HG02884 (cell line): Measurements from ENCODE around the gene DAB2.

Experiments used
- ATAC-seq: cut with Tn5 transposase; IDR thresholded peaks from one replicate; pipeline ENCODE4 v1.9.1; 2021; ENCODE audit warnings: mild to moderate bottlenecking, moderate library complexity; ENCODE audit not compliant: unreplicated experiment

The DAB2 gene

GRCh38 chr5:39424736-39425637 is at the start of gene DAB2:
DAB2 (minus strand) TSS chr5:39424980; CDS start chr5:39394320, 30,660 bp downstream.
- ATAC-seq: no peak

- ATAC-seq: no peak
Measured at GRCh38 chr5:39473156-39473775, 48.5 kb upstream of the DAB2 start.

DNA sequence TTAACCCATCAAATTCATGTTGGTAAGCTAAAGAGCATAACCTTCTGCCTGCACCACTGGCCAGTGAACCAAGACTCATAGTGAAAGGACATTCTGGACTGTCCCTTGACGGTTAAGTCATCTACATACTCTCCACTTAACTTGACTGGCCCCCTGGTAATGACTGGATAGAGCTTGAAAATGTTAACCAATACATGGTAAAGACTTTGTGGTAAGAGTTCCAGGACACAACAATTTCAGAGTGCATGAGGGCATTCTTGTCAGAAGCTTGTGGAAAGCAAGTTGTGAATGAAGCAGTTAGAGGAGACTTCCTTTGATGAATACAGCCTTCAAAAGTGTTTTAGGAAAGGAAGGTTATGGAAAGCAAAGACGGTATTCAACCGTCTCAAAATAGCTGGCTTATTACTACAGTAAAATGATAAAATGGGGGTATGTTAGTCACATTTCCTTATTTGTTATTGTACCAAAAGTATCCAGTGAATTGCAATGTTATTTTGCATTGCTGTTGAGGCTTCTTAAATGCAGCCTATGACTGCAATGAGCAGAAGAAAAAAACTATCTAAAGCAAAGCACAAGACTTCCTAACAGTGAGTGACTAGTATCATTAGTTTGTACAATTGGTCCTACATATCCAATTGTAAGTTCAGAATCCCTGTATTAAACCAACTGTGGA is 47.2 kb upstream of the DAB2 start:
- ATAC-seq: no peak

DNA sequence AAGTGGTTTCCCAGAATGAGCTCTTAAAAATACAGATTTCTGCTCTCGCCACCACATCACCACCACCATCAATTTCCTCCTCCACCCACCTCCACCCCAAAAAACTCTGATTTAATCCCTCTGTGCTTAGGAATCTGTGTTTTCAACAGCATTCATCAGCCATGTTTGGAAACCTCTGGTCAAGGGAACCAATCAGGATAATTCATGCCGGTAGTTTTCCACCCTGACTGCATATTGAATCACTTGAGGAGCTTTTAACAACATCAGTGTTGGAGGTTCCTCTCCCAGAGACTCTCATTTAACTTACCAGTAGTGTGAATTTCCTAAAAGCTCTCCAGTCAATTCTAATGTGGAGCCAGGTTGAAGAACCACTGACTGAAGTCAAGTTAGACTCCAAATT is 46.0 kb upstream of the DAB2 start:
- ATAC-seq: no peak

DNA sequence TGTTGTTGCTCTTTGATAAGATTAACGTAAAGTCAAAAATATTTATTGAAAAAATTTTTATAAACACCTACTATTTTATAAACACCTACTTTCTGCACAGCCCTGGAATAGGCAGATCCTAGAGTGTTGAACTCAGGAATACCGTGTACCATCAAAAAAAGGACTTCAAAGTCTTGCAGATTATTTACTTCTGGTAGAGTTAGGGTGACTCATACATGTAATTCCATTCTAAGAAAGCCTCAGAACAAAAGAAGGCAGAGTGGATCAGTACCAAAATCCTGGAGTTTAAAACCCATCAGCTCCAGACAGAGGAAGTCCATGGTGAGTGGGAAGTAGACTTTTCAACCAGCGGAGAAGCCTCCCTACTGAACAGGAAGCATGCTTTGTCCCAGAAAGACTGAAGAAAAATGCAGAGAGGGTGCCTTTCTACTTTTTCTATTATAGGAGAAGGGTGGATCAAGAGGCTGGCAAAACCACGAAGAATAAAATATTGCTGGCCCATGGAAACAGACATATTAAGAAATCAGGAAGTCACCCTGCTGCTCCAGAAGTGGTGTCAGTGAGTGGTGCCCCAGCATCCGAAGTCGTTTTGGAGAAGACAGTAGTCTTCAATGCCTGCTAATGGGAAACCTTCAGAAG is 45.1 kb upstream of the DAB2 start:
- no peak for ATAC-seq

DNA sequence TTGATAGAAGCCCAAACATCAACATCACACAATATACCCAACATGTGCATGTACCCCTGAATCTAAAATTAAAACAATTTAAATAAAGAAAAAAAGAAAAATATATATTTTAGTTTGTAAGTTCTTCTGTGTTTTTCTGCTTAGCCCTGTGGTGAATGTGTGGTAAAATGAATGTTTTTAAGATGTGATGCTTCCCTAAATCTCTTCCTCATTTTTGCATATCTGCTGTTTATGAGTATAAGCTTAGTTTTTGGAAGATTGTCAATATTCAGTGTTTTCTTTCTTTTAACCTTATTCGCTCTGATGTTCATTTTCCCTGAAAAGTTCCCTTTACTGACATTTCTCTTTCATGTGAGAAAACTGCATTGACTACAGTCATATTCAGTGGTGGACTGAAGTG is 44.4 kb upstream of the DAB2 start:
- no peak for ATAC-seq

GRCh38 chr5:39466846-39467245 is 42.1 kb upstream of the DAB2 start:
- ATAC-seq: no peak

DNA sequence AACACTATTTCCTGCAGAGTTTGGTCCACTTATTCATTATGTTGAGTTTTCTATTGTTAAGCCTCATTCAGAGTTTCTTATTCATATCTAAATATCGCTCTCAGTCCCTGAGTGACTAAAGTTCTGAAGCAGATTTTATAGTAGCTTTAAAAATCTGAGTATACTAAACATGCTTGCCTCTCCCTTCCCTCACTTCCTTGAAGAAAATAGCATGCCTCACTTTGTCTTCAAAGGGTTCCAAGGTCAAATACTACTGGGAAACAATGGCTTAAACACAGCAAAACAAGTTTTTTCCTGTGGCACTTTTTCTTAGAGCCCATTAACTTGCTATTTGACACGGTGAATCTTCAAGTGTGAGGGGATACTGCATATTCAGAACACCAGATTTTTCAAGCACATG is 41.1 kb upstream of the DAB2 start:
- ATAC-seq: no peak

GRCh38 chr5:39465097-39465496 is 40.3 kb upstream of the DAB2 start:
- no peak for ATAC-seq

- ATAC-seq: no peak
Measured at GRCh38 chr5:39464088-39464487, 39.3 kb upstream of the DAB2 start.

GRCh38 chr5:39462211-39462610 is 37.4 kb upstream of the DAB2 start:
- ATAC-seq: no peak

DNA sequence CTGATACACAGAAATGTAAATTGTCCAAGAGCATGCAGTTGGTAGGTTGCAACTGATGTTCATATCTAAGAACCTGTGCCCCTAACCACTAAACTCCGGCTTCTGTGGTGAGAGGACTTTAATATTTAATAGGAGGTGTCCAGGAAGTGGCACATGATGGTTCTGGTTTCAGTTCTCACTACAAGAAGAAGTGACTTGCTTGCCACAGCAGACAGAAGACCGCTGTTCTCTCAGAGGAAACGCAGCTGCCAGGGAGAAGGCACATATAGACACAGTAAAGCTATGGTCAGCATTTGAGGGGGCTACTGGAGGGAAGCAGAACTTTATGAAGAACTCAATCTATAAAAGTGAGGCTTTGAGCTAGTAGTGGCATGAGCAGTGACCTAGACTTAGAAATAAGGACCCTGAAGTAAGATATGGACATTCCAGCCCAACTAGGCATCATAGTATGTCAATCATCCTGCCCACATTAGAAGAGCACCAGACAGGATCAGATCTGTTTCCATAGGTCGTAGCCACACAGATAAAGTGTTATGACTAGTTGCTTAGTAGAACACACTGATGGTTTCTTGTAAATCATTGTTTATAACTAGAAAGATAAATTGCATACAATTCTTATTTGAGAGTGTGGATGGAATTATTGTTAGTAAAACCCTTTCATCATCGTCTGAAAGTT is 36.4 kb upstream of the DAB2 start:
- ATAC-seq: peak; percentile 67

DNA sequence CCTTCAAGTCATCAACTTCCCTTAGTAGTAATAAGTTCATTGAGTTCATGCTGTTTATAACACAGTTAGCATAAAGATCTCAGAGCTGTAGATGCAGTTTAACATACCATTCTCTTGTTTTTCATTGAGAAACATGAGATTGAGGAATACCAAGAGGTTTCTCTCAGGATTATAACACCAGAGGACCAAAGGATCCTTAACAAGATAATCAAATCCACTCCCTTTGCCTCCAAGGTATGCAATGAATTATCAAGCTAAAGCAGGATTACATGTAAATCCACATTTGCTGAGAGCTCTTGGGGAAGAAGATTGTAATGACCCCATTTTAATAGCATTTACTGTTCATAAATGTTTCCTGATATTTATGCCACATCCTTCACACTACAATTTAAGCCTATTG is 35.1 kb upstream of the DAB2 start:
- no peak for ATAC-seq

GRCh38 chr5:39459071-39459470 is 34.3 kb upstream of the DAB2 start:
- ATAC-seq: no peak

DNA sequence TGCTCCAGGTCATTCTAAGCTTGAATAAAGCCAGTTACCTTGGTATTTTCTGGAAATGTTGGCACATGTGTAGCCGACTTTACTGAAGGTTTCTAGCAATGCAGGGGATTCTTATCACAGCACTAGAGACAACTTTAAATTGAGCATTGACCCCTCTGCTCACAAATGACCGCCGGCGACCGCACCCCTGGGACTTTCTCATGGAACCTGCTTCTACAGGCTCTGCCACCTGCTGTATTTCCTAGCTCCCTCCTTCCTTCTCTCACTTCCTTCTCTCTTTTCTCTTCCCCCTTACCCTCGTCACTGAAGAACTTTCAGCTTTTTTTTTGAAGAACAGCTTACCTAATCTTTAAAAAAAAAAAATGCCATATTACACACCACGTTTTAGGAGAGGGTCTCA is 30.9 kb upstream of the DAB2 start:
- ATAC-seq: no peak

- no peak for ATAC-seq
Measured at GRCh38 chr5:39453606-39454005, 28.8 kb upstream of the DAB2 start.

GRCh38 chr5:39452846-39453245 is 28.1 kb upstream of the DAB2 start:
- no peak for ATAC-seq

DNA sequence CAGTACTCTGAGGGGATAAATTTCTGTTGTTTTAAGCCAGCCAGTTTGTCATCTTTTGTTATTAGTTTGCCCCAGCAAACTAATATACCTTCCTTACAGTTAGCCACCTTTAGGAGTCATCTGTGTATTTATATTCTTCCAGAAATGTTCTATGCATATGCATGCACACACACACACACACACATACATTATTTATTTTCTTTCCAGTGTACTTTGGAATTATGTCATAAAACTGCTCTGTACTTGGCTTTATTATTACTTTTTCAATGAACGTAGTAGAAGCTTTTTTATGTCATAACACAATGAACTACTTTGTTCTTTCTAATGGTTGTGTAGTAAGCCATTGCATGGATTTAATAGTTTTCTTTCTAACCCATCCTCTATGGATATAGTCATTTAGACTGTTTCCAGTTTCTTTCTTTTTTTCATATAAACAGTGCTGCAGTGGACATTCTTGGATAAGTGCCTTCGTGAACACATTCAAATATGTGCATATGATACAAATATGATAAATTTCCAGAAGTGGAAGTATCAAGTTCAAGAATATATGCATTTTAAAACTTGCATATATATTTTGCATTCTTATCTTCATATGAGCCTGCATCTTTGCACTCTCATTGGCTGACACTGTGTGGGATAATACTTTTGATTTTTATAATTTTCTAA is 26.6 kb upstream of the DAB2 start:
- ATAC-seq: no peak

GRCh38 chr5:39450487-39450886 is 25.7 kb upstream of the DAB2 start:
- no peak for ATAC-seq

DNA sequence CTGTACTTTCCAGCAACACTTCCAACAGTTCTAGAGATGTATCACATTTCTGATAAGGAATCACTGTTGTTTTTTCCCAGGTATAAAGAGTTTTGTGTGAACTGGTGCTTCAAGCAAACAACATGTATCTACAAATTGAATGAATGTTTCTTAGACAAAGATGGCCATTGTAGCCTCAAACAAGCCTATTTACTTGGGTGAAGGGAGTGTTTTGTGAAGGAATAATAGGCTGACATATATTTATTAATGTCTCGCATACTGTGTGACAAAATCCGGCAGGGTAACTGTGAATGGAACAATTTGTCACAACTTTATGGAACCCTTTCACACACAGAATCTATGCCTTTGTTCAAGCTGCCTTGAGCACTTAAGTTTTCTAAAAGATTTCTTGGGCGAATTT is 24.8 kb upstream of the DAB2 start:
- no peak for ATAC-seq
